ENCODE measurements around the gene TMEM131. TPM values are rescaled to one million over a fixed set of nuclear protein-coding genes. Genes with fewer than 3 reads are reported as not detected.

TMEM131 gene
- total RNA-seq, 2 donors from 2014 or later = 37.7 to 37.8 TPM

DNA sequence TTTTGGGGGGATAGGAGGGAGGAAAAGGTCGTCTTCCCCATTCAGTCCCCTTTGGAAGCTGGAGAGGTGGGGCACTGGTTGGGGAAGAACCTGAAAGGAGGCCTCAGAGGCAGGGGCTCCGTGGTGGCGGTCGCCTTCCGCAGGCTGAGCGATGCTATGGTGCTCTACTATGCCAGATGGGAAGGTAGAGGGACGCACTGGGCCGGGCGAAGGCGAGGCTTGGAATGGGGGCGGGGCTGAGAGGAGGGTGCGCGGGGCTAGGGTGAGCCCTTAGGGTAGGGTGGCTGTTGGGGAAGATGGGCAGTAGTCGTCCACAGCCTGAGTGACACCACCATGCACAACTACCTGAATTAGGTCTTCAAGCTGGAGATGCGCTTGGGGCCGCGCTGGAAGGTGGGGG is 271.2 kb downstream of the TMEM131 start:
- intact Hi-C loops (cut with DNase I) = no loop called here
- DNase-seq (ENCODE audit: low spot score) = peak; percentile 56

DNA sequence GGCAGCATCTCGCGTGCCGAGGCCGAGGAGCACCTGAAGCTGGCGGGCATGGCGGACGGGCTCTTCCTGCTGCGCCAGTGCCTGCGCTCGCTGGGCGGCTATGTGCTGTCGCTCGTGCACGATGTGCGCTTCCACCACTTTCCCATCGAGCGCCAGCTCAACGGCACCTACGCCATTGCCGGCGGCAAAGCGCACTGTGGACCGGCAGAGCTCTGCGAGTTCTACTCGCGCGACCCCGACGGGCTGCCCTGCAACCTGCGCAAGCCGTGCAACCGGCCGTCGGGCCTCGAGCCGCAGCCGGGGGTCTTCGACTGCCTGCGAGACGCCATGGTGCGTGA is 271.7 kb downstream of the TMEM131 start:
- DNase-seq (ENCODE audit: low spot score) = peak; percentile 71

DNA sequence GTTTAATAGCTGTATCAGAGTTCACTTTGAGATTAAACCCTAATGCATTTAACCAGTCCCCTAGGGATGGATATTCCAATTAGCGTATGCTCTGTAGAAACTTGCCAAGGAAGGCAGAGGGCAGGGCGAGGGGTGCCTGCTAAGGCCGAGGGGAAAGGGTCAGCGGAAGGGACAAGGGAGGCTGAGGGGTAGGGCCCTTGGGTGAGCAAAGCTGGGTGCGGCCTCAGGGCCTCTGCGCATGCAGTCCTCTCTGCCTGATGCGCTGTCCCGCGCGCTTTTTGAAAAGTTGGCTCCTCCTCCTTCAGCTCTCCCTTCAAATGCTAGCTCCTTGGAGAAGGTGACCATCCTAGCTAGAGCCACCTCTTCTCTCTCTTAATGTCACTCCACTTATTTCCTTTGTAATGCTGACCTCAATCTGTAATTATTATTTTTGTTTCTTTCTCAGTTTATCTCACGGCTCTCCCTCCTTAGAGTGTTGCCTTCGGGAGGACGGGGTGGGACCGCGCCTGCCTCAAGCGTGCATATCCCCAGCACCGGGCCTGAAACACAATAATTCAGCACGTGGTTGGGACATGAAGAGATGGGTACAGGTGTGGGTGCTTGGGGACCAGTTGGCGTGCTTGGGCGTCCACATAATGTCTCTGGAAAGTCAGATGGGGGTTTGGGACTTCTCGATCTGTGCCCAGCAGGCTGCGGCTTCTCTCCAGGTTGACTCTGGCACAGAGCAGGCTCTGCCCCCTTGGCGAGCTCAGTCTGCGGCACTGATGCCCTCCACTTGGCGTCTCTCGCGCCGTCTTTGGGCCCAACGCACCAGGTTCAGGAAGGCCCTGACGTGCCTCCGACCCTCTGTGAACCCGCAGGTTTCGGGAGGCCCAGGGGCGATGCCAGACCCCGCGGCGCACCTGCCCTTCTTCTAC is 272.3 kb downstream of the TMEM131 start:
- peak; percentile 36 for DNase-seq (ENCODE audit: low spot score)
- intact Hi-C loops (cut with DNase I) = no loop called here

More for the DNA sequence above, 271.7 kb downstream of the TMEM131 start:
- intact Hi-C loops (cut with DNase I) = no loop called here

DNA sequence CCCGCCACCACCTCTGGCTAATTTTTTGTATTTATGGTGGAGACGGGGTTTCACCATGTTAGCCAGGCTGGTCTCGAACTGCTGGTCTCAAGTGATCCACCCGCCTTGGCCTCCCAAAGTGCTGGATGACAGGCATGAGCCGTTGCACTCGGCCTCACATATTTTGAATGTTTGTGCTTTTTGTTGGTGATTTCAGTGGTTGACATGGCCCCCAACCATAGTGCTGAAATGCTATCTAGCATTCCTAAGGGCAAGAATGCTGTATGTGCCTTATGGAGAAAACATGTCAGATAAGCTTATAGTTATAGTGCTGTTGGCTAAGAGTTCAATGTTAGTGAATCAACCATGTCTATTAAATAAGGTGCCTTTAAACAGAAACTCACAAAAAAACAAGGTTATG is 273.5 kb downstream of the TMEM131 start:
- peak; percentile 26 for DNase-seq (ENCODE audit: low spot score)
- intact Hi-C loops (cut with DNase I) = no loop called here

DNA sequence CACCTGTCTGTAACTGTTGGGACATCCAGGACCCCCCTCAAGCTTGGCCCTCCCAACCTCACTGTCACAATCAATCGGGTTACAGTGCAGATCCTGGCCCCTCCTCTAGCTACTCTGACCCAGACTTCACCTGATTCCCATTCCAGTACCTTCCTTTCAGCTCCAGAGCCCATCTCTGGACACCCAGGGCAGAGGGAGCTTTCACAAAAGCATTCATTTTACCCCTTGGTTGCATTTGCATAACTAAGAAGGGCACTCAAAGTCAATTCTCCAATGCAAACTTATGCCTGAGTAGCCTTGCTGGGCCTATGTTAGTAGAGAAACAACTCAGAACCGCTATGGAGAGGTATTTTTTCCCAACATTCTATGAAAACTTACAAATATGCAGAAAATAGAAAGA is 275.0 kb downstream of the TMEM131 start:
- DNase-seq (ENCODE audit: low spot score) = no peak
- intact Hi-C loops (cut with DNase I) = no loop called here

DNA sequence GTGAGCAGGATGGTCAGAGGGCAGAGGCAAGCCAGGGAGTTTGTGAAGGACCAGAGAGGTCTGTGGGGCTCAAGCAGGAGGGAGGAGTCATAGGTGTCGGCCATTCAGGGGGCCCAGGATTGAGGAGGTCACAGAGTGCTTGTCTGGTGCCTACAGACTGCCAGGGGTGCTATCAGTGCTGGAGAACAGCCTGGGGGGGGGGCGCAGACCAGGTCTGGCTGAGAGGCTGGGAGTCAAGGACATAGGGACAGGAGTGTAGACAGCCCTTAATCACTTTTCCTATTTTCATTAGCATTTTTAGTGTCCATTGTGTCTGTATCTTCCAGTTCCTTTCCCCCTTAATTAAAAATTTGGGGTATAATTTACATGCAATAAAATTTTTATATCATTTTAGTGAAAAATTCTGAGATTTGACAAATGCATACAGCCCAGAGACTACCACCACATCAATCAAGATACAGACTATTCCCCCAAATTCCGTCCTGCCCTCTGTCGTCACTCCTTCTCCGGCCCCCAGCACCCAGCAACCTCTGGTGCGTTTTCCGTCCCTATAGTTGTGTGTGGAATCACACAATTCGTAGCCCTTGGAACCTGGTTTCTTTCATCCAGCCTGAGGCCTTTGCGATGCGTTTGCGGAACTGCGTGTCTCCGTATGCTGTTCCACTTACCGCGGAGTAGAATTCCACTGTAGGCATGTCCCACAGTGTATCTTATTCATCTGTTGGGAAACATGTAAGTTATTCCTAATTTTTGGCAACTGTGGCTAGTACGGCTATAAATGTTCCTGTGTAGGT is 276.2 kb downstream of the TMEM131 start:
- DNase-seq (ENCODE audit: low spot score) = peak; percentile 29
- intact Hi-C loops (cut with DNase I) = no loop called here

DNA sequence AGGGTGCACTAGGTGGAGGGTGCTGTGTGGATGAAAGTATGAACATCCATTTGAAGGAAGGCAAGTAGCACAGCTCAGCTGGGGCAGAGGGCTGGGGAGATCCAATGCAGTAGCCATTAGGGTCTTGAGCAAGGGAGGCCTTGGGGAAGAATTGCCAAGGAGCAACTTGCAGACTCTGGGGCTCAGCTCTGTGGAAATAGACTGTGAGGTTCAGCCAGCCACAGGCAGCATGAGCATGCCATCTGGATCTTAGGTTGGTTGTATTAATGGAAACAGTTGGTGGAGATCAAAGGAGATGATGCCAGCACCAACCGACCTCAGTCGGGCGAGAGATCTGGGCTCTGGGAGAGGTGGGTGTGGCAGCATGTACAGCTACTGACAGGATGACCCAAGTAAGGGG is 276.8 kb downstream of the TMEM131 start:
- DNase-seq (ENCODE audit: low spot score) = peak; percentile 61
- intact Hi-C loops (cut with DNase I) = no loop called here

DNA sequence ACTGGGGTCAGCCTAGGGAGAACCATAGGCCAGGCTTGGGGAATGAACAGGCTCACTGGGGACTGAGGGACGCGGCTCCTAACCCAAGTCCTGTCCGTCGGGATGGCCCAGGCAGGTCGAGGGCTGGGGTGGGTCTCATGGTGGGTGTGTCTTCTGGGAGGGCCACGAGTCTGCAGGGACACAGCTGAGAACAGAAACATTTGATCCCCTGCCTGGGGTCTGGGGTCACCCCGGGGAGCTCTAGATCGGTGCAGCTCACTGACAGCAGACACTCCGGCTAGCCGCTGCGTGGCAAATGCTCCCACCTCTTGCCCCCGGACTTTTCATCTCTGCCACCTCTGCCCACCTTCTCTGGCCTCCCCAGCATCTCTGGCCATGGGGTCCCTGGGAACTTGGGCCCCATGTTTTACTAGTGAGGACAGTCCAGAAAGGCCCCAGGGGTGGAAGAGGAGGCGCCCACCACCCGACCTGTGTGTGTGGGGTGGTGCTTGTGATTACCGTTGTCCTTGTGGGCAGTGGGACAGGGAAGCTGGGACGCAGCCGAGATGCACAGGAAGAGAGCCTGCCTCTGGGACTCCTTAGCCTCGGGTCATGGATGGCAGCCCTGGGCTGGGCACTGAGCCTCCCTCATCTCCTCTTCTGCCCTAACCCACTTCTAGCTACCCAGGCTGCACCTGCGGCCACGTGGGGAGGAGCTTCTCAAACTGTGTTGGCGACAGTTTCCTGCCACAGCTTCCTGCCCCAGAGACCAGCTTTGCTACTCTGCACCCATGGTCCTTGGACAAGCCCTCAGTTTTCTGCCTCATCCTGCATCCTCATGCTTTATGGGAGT is 277.5 kb downstream of the TMEM131 start:
- peak; percentile 82 for DNase-seq (ENCODE audit: low spot score)
- intact Hi-C loops (cut with DNase I) = no loop called here

DNA sequence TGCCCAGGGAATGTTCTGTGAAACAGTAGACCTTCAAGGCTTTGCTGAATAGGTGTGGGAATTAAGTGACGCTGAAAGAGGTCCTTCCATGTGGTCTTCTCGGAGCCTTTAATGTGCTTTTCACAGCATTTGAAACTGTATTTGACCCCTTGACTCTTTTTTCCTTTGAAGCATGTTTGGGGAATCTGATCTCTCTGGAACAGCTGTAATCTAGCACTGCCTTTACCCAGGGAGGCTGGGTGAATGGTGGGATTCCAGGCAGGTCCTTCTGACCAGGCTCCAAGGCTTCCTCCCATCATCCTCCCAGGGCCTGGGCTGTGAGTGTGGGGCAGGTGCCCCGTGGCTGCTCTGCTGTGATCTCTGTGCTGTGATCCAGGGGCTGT is 278.1 kb downstream of the TMEM131 start:
- DNase-seq (ENCODE audit: low spot score) = no peak
- intact Hi-C loops (cut with DNase I) = no loop called here

DNA sequence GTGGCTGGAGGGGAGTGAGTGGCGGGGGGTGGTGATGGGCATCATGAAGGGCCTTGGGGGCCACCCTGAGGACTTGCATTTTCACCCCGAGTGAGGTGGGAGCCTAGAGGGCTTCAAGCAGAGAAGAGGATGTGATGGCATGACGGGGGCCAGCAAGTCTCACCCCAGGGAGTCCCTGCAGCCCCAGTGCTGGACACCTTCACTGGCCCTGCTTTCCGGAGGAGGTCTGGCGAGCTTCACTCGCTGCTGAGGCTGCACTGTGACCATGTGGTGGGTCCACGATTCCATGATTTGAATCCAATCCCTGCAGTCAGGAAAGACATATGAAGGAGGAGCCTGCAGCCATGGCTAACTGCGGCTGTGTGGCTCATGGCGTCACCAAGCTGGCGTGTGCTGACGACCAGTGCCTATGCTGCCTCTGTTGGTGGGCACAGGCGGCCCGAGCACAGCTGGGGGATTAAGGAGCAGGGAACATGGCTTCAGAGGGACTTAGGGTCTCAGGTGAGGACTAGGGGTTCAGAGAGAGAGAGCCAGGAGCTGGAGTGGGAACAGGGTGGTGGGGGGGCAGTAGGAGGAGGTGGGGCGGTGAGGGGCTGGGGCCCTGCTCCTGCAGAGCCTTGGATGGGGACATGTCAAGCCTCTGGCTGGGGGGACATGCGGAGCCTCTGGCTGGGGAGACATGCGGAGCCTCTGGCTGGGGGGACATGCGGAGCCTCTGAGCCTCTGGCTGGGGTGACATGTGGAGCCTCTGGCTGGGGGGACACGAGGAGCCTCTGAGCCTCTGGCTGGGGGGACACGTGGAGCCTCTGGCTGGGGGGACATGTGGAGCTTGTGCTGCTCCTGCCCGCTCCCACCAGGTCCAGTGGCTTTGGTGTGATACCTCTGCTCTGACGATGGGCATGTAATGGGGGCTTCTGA is 278.8 kb downstream of the TMEM131 start:
- DNase-seq (ENCODE audit: low spot score) = peak; percentile 65
- intact Hi-C loops (cut with DNase I) = no loop called here

DNA sequence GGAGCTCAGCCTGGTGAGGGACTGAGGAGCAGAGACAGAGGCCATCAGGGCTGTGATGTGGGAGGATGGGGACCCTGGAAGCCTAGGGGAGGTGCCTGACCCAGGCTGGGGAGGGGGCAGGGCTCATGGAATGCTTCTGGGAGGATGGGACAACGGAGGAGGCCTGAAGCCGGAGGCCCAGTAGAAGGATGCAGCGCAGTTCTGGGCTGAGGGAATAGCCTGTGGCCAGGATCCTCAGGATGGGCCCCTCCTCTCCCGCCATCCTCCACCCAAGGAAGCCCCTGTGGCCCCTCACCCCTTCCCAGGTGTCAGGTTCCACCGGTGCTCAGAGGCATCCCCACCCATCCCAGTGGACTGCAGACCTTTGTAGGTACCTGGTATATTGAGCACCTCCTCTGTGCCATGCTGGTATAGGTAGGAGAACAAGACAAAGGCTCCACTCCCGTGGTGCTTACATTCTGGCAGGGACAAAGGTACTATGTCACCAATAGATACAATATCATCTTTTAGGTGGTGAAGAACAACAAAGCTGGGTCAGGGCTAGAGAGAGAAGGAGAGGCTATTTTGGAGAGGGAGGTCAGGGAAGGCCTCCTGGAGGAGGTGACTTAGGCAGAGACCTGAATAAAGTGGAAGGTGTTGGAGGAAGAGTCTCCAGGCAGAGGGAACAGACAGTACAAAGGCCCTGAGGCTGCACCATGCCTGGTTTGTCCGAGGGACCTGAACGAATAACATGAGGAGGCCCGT is 279.6 kb downstream of the TMEM131 start:
- peak; percentile 44 for DNase-seq (ENCODE audit: low spot score)

DNA sequence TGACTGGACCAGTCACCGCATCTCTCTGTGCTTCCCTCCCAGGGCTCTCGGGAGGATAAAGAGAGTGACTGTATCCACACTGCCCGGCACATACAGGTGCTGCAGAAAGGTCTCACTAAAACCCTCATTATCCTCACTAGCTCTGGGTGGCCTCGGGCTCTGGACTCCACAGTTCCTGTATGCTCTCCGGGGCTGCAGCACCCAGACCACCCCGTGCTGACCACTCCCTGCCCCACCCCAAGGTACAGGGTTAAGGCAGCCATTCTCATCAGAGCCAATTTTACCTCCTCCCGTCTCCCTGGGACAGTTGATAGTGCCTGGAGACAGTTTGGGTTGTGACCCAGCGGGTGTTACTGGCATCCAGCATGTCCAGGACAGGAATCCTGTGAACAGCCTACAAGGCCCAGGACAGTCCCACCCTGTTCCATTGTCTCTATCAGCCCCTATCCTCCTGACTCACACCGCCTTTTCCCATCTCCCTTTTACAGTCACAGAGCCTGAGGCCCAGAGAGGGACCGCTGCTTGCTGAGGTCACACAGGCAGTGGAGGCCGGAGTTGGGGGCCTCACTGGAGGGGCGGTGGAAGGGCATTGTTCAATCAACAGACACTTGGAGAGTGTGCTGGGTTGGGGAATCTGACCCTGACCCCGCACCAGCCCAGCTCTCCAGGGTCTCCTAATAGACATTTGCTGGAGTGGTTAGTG is 280.6 kb downstream of the TMEM131 start:
- peak; percentile 75 for DNase-seq (ENCODE audit: low spot score)
- intact Hi-C loops (cut with DNase I) = no loop called here

More for the DNA sequence above, 279.6 kb downstream of the TMEM131 start:
- intact Hi-C loops (cut with DNase I) = no loop called here

DNA sequence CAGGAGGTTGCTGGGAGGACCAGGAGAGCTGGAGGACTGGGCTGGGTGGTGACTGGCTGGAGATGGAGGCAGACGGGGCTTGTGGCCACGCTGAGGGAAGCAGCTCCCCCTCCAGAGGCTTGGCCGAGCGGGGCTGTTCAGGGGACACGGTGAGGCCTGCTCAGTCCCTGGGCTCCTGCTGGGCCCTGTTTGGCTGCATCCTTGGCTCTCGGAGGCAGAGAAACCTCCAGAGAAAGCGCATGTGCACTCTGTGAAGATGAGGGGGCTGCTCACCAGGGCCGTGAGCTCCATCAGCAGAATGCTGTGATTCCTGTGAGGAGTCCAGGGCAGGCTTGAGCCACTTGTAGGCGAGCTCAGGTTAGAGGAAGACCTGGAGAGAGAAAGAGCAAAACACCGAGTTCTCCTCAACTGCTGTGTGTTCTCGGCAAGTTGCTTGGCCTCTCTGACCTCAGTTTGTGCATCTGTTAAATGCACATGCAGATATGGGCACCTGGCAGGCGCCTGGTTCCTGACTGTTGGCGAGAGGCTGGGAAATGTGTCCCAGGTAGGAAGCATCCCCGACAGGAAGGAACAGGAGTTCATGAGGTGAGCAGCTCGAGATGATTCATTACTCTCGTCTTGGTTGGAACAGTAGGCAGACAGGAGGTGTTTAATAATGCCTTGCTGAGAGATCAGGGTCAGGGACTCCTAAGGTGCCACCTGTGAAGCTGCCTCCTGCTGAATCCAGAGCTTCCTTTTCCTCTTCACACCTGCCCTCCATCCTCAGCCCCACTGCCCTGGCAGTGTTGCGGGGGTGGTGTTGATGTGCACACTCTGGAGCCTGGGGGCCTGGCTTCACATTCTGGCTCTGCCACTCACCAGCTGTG is 281.4 kb downstream of the TMEM131 start:
- peak; percentile 73 for DNase-seq (ENCODE audit: low spot score)
- intact Hi-C loops (cut with DNase I) = no loop called here

DNA sequence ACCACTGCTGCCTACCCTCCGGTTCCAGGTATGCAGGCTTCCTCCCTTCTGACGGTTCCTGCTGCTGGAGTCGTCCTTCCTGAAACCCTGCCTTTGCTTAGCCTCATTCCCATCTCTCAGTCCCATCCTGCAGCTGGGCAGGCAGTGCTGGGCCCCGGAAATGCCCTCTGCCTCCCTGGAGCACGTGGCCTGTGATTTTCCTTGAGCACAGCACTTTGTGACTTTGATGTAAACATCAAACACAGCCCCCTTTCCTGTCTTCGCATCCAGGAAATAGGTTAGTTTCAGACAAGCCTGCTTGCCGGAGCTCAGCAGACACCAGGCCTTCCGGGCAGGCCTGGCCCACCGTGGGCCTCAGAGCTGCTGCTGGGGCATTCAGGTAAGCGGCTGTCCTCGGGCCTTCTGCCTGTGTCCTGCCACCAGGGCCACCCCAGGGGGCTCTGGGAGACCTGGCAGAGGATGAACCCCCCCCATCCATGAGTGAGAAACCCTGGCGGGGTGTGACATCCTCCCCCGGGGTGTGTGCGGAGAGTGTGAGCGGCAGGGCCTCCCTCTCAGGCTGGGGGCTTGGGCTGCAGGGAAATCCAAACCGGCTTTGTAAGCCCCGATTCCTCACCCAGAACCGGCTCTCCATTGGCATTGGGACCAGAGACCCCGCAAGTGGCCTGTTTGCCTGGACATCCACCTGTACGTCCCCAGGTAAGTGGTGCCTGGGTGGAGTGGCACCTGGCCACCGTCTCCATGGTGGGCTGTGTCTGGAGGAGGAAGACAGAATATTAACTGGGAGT is 282.3 kb downstream of the TMEM131 start, which contains the start of gene ZAP70:
TSS of gene ZAP70 (plus strand) at position 281 of the 788 bp plus-strand sequence. CDS start 10,461 bp downstream, outside the sequence.
- intact Hi-C loops (cut with DNase I) = no loop called here
- peak; percentile 74 for DNase-seq (ENCODE audit: low spot score)

DNA sequence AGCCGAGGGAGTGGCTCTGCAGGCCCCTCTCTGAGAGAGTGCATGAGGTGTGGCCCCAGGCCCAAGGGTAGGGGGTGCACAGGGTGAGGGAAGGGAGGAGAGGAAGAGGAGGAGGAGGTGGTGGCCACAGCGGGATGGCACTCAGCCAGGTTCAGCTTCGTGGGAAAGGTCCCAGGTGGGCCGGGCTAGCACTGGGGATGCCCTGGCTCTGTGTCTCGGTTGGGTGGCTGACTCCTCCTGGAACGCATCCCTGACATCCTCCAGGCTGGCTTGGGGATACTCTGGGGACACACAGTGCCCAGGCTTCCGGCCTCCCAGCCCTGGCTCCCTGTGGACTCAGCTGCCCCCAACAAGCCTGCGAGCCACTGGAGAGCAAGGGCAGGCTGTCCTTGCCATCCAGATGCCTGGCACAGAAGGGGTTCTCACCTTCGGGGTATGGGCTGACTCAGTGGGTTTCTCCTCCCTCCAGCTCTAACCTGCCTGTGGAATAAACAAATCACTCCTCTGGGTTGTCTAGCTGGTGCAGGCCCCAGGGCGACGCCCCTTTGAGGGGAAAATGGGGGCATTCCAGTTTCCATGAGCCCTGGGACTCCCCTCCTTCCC is 283.0 kb downstream of the TMEM131 start:
- DNase-seq (ENCODE audit: low spot score) = peak; percentile 69
- intact Hi-C loops (cut with DNase I) = no loop called here
